Muscle layer of colon (tissue), 2 donors: ENCODE measurements around the gene KRTAP10-10.
"Not testable (repeated sequence)": the region's sequence is repeated elsewhere in the genome, so short reads cannot be mapped to it uniquely, and the experiment has no call there.

Experiments
- H3K27ac ChIP-seq: one replicate; pipeline ENCODE4 v1.7.0; 2013; ENCODE audit warnings: low read depth, mild to moderate bottlenecking, low read length, moderate library complexity
- H3K27me3 ChIP-seq, 2 donors: one replicate each; pipeline ENCODE4 v1.7.0; 2013; ENCODE audit warnings: low read length in 2 of 2, mild to moderate bottlenecking in 2 of 2; ENCODE audit not compliant: insufficient read depth in 2 of 2, control insufficient read depth in 1 of 2
- H3K36me3 ChIP-seq: one replicate; pipeline ENCODE4 v1.7.0; 2013; ENCODE audit warnings: mild to moderate bottlenecking, low read length; ENCODE audit not compliant: insufficient read depth
- H3K4me1 ChIP-seq: one replicate; pipeline ENCODE4 v1.7.0; 2013; ENCODE audit warnings: mild to moderate bottlenecking, low read length; ENCODE audit not compliant: insufficient read depth
- H3K4me3 ChIP-seq, 2 donors: one replicate each; pipeline ENCODE4 v1.7.0; 2013; ENCODE audit warnings: low read length in 2 of 2, low read depth in 1 of 2, mild to moderate bottlenecking in 1 of 2, moderate library complexity in 1 of 2
- H3K9ac ChIP-seq: one replicate; pipeline ENCODE4 v1.7.0; 2013; ENCODE audit warnings: low read length
- H3K9me3 ChIP-seq: one replicate; pipeline ENCODE4 v1.7.0; 2013; ENCODE audit warnings: mild to moderate bottlenecking, low read length
- donor health status: abdominal sarcoma.
- donor health status: Adenocarcinoma of cecum.

The KRTAP10-10 gene

DNA sequence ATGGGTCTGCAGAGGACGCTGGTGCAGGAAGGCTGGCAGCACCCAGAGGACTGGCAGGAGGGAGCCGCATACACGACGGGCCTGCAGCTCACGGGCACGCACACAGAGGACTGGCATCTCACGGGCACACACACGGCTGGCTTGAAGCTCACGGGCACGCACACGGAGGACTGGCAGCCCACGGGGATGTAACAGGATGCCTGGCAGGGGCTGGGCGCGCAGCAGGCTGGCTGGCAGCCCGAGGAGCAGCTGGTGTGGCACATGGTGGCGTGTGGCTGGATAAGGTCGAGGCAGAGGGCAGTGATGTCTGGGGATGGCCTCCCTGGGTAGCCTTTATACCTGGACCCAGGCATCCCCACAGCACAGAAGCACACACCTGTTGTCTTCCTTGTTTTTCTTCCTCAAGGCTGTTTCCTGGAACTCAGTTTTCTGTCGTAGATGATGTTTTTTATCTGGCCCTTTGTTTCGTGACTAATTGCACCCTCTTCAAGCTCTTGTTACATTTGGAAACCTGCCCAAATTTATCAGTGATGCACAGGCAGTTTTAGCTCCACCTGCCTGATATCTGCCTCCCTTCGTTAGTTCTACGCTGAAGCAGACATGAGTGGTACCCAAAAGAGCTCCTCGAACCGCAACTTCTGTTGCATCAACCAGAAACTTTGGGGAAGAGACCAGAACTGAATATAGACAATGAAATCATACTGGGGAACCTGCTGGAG, 44.9 kb downstream of the KRTAP10-10 start, which contains the start of gene KRTAP12-1:
Gene KRTAP12-1, minus strand, starts transcription at position 303 of the 719 bp plus-strand sequence. Its CDS starts 40 bp downstream, at position 263.
- no peaks in the 10 kb centered on the region for H3K36me3 ChIP-seq
- no peaks in the 10 kb centered on the region for H3K27me3 ChIP-seq
- no peak within 1 kb of the TSS for H3K27ac ChIP-seq
- no peaks in the 10 kb centered on the region for H3K9me3 ChIP-seq
- no peaks in the 10 kb centered on the region for H3K4me1 ChIP-seq
- H3K9ac ChIP-seq, result no peak within 1 kb of the TSS
- H3K4me3 ChIP-seq, result no peak within 1 kb of the TSS

GRCh38 chr21:44682580-44683151, 45.5 kb downstream of the KRTAP10-10 start:
- H3K9ac ChIP-seq, result no peak overlapping the region
- no peaks in the 10 kb centered on the region for H3K4me1 ChIP-seq
- H3K27me3 ChIP-seq, result no peaks in the 10 kb centered on the region
- H3K36me3 ChIP-seq, result no peaks in the 10 kb centered on the region
- H3K4me3 ChIP-seq, result no peak overlapping the region
- no peak overlapping the region for H3K27ac ChIP-seq
- H3K9me3 ChIP-seq, result no peaks in the 10 kb centered on the region

DNA sequence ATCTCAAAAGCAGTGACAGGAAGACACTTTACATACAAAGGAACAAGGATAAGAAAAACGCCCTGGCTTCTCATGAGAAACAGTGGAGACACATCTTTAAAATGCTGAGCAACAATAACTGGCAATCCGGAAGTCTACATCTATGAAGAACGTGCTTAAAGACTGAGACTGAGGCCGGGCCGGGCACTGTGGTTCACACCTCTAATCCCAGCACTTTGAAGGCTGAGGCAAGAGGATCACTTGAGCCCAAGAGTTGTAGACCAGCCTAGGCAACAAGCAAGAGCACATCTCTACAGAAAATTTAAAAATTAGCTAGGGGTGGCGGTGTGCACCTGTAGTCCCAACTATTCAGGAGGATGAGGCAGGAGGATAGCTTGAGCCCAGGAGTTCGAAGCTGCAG, 46.9 kb downstream of the KRTAP10-10 start:
- no peaks in the 10 kb centered on the region for H3K36me3 ChIP-seq
- H3K27me3 ChIP-seq, result no peaks in the 10 kb centered on the region
- no peak overlapping the region for H3K27ac ChIP-seq

GRCh38 chr21:44684483-44684882, 47.3 kb downstream of the KRTAP10-10 start:
- Histone ChIP-seq H3K4me3 (no peak overlapping the region), H3K27ac (no peak overlapping the region), H3K4me1 (no peaks in the 10 kb centered on the region), H3K9me3 (no peaks in the 10 kb centered on the region), H3K27me3 (no peaks in the 10 kb centered on the region), H3K9ac (no peak overlapping the region), H3K36me3 (no peaks in the 10 kb centered on the region)

More for the DNA sequence above, 46.9 kb downstream of the KRTAP10-10 start:
- no peaks in the 10 kb centered on the region for H3K9me3 ChIP-seq
- H3K4me3 ChIP-seq, result no peak overlapping the region
- no peak overlapping the region for H3K9ac ChIP-seq
- no peaks in the 10 kb centered on the region for H3K4me1 ChIP-seq

DNA sequence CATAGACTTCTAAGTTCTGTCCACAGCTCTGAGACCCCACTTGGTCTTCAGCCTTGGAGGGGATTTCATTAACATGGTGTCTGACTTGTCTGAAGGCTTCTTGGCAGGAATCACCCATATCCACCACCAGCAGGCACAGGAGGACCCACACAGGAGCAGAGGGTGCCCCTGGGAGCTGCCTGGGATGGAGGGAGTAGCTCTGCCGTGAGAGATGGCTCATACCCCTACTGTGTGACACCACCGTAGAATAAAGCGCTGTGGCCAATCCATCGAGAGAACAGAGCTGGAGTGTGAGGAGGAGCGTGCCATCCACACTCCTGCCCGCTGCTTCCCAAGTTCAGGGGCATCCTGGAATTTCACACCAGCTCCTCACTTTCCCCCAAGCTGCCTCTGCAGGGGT, 47.9 kb downstream of the KRTAP10-10 start:
- not testable (repeated sequence) for H3K27me3 ChIP-seq, H3K36me3 ChIP-seq, H3K4me3 ChIP-seq, H3K4me1 ChIP-seq, H3K9me3 ChIP-seq, H3K27ac ChIP-seq, H3K9ac ChIP-seq

DNA sequence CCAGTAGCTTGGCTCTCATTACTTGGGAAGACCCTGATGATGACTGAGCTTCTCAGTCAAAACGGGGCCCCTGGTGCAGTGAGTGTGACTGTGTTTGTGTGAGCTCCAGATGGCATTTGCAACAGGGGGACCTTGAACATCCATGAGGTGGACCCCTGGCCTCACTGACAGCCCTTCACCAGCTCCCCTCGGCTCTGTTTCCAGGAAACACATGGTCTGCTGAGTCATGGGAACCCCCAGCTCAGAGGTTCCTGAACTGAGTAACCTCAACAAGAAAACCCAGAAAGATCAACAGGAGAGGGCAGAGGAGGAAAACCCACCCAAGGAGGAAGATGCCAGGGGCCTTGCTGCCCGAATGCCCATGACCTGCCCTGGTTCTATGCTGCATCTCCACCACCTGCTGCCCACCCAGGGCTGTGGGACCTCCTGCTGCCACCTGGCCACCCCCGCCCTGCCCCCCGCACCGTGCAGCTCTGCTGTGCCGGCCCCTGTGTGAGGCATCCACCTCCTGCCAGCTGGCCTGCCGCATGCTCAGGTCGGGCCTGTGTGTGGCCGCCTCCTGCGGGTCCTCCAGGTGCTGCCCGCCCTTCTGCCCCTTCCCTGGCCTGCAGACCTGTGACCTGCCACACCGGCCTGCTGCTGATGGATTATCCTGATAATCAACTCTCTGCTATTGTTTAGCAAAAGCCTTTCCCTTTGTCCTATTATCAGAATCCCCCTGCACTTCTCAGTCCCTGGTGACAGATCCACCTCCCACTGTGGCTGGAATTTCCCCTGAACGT, 49.0 kb downstream of the KRTAP10-10 start:
- H3K9me3 ChIP-seq, result no peaks in the 10 kb centered on the region
- no peaks in the 10 kb centered on the region for H3K27me3 ChIP-seq
- no peak overlapping the region for H3K27ac ChIP-seq
- H3K36me3 ChIP-seq, result no peaks in the 10 kb centered on the region
- H3K4me1 ChIP-seq, result no peaks in the 10 kb centered on the region
- H3K9ac ChIP-seq, result no peak overlapping the region
- H3K4me3 ChIP-seq, result no peak overlapping the region

GRCh38 chr21:44686843-44687561, 49.8 kb downstream of the KRTAP10-10 start:
- no peaks in the 10 kb centered on the region for H3K27me3 ChIP-seq
- no peaks in the 10 kb centered on the region for H3K4me1 ChIP-seq
- no peak overlapping the region for H3K9ac ChIP-seq
- no peak overlapping the region for H3K27ac ChIP-seq
- H3K4me3 ChIP-seq, result no peak overlapping the region
- H3K9me3 ChIP-seq, result no peaks in the 10 kb centered on the region
- no peaks in the 10 kb centered on the region for H3K36me3 ChIP-seq

DNA sequence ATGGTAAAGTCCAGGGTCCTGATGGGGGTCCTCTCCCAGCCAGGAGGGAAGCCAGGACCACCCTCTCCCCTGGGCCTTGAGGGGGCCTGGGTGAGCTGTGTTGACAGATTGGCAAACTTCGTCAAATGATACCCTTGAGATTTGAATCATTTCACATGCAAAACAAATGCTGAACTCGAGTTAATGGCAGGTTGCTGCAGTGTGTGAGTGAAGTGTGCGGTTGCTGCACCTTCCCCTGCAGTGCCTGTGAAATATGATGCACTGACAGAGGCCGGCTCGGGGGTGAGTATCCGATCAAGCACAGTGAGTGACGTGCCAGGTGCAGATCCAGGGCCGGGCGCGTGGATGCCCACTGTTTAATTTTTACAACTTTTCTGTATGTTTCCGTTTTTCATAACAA, 50.5 kb downstream of the KRTAP10-10 start:
- no peaks in the 10 kb centered on the region for H3K27me3 ChIP-seq
- H3K27ac ChIP-seq, result no peak overlapping the region
- H3K9me3 ChIP-seq, result no peaks in the 10 kb centered on the region
- no peak overlapping the region for H3K9ac ChIP-seq
- no peaks in the 10 kb centered on the region for H3K4me1 ChIP-seq
- H3K4me3 ChIP-seq, result no peak overlapping the region
- no peaks in the 10 kb centered on the region for H3K36me3 ChIP-seq
